A549 (cell line): ENCODE measurements around the gene MRPL40.

Source experiments
- CBX2 ChIP-seq: fragments of 200-600 bp; sonication (generic); IDR thresholded peaks from 2 replicates; pipeline ENCODE4 v1.6.1; 2016; ENCODE audit warnings: low read depth, mild to moderate bottlenecking, borderline replicate concordance
- CBX8 ChIP-seq: fragments of 200-600 bp; sonication (generic); IDR thresholded peaks from 2 replicates; pipeline ENCODE4 v1.6.1; 2016
- CTCF ChIP-seq: fragments of >200 bp; sonication (Bioruptor Twin); formaldehyde crosslinking; IDR thresholded peaks from 3 replicates; pipeline ENCODE4 v1.5.1; 2016
- EP300 ChIP-seq, 2 experiments: fragments of >200 bp; sonication (Bioruptor Twin); formaldehyde crosslinking; IDR thresholded peaks; 2 replicates in 1 of 2; 3 replicates in 1 of 2; pipeline ENCODE4 v1.6.1; 2016 to 2017
- FOSL2 ChIP-seq, 2 experiments: fragments of 450-650 bp in 1 of 2; fragments of >200 bp in 1 of 2; sonication (Bioruptor Twin) in 1 of 2; formaldehyde crosslinking; IDR thresholded peaks; 2 replicates each; pipeline versions ENCODE4 v1.5.0 to v1.6.1; 2016 to 2020; ENCODE audit warnings: mild to moderate bottlenecking in 1 of 2, moderate library complexity in 1 of 2
- KDM1A ChIP-seq: fragments of 200-600 bp; sonication (generic); IDR thresholded peaks from 2 replicates; pipeline ENCODE4 v1.6.1; 2016; ENCODE audit warnings: low read depth, mild to moderate bottlenecking
- NR3C1 ChIP-seq: fragments of >200 bp; sonication (Bioruptor Twin); formaldehyde crosslinking; IDR thresholded peaks from 3 replicates; pipeline ENCODE4 v1.6.1; 2017
- POLR2A ChIP-seq: IDR thresholded peaks from 2 replicates; pipeline ENCODE4 v1.6.1; 2012; ENCODE audit warnings: mild to moderate bottlenecking, low read length
- RFX5 ChIP-seq: fragments of 450-650 bp; IDR thresholded peaks from 2 replicates; pipeline ENCODE4 v1.7.1; 2014; ENCODE audit warnings: antibody characterized with exemption, mild to moderate bottlenecking, moderate library complexity
- SREBF2 ChIP-seq: fragments of 450-650 bp; IDR thresholded peaks from 2 replicates; pipeline ENCODE4 v1.6.1; 2014; ENCODE audit warnings: mild to moderate bottlenecking, moderate library complexity
- USF2 ChIP-seq: fragments of 450-650 bp; IDR thresholded peaks from 2 replicates; pipeline ENCODE4 v1.6.1; 2014; ENCODE audit warnings: antibody characterized with exemption

DNA sequence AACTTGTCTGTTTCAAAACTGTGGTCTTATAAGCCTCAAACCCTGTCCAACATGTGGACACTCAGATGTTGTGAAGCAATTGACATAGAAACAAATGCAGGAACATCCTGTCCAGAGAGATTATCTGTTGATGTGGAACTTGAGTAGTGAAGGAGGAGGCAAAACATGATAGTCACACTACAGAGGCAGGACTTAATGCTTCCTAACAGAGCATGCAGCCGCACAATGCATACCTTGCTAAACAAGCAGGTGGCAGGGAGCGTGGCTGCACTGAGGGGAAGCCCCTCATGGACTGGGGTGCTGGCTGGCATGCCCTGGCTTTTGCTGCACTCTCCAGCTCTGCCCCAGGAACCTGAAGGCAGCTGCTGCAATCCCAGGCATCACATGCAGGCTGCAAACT is 9.8 kb downstream of the MRPL40 start:
- no peak for TF ChIP-seq CTCF
- no peak for TF ChIP-seq RFX5
- TF ChIP-seq KDM1A: no peak
- TF ChIP-seq EP300 (IDR thresholded peaks at IDR 0.05): no peak
- no peak for TF ChIP-seq USF2
- TF ChIP-seq SREBF2: no peak
- no peak for TF ChIP-seq CBX8
- TF ChIP-seq FOSL2 (IDR thresholded peaks at IDR 0.05): no peak
- TF ChIP-seq FOSL2 (CRISPR knock-in tag; IDR thresholded peaks at IDR 0.05): no peak
- TF ChIP-seq NR3C1: no peak
- no peak for TF ChIP-seq POLR2A
- TF ChIP-seq CBX2: no peak
